GM21528 (cell line): Measurements from ENCODE around the gene MUC7.

Experiments
- ATAC-seq: cut with Tn5 transposase; IDR thresholded peaks from one replicate; pipeline ENCODE4 v1.9.1; 2021; ENCODE audit warnings: mild to moderate bottlenecking, moderate library complexity; ENCODE audit not compliant: unreplicated experiment, low FRiP score

Gene MUC7

GRCh38 chr4:70531981-70532380 is 60.0 kb downstream of the MUC7 start:
- ATAC-seq = peak; percentile 67
